KG1 (cell line): Measurements from ENCODE around the gene CLK2.
"Not testable (repeated sequence)": the region's sequence is repeated elsewhere in the genome, so short reads cannot be mapped to it uniquely, and the experiment has no call there.

Experiments used
- DNase-seq: peaks from one replicate; lab custom pipeline; 2025; lab: John Stamatoyannopoulos, UW

Gene CLK2

DNA sequence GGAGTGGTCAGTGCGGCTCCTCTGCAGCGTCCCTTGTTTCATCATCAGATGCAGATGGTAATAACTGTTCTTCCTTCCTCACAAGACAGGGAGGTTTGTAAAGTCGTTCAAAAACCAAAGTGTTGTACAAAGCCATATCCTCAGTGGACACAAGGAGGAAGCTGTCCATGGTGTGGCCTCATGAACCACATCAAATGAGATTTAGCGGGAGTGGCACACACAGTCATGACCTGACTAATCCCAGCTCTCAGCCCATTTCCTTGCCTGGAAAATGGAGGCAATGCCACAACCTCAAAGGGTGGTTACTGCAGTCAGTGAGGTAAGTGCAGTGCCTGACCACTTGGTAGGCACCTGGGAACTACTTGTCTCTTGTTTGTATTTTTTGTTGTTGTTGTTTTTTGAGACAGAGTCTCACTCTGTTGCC lies 31.5 kb downstream of the CLK2 start:
- DNase-seq, result no peak

DNA sequence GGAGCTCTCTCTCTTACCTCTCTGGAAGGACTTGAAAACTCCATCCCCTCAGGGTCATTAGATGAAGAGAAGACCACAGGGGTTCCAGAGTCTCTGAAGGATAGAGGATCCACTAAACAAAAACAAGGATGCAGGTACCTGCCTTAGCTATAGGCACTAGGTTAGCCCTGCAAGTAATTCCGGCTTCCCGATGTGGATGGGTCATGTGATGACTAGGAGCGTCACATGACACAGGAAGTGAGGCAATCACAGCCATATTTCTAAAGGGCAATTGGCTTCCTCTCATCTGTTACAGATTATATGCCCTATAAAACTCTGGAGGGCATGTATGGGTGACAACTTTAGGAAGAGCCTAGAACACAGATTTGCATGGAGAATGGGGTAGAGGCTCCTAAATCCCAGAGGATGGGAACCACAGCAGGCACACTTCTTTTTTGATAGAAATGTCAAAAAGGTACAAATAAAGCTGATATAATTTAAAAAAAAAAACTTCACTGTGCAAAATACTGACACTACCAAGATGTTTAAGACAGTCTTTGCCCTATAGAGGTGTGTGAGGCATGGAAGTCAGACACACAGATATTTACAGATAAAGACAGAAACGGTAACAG lies 32.1 kb downstream of the CLK2 start:
- peak; percentile 77 for DNase-seq

DNA sequence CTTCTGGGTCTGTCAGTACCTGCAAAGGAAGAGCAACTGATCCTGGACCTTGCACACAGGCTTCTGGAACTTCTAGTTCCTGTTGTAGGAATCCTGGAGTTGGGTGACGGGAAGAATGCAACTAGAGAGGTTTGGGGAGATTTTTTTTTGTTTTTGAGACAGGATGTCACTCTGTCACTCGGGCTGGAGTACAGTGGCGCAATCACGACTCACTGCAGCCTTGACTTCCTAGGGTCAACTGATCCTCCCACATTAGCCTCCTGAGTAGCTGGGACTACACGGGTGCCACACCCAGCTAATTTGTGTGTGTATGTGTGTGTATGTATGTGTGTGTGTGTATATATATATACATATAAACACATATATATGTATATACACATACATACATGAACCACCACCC lies 36.9 kb downstream of the CLK2 start:
- DNase-seq, result no peak

DNA sequence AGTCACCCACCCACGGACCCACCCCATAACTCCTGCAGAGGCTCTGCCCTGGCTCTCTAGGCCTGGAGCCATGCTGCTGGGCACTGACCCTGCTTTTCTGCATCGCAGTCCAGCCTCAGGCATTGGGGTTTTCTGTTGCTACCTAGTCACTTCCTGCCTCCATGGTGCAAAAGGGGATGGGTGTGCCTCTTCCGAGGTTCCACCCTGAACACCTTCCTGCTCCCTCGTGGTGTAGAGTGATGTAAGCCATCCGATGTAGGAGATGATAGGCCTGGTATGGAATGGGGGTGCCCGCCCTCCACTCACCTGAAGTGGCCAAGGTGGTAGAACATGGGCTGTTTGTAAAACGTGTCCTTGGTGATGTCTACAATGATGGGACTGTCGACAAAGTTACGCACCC lies 37.9 kb downstream of the CLK2 start:
- not testable (repeated sequence) for DNase-seq

DNA sequence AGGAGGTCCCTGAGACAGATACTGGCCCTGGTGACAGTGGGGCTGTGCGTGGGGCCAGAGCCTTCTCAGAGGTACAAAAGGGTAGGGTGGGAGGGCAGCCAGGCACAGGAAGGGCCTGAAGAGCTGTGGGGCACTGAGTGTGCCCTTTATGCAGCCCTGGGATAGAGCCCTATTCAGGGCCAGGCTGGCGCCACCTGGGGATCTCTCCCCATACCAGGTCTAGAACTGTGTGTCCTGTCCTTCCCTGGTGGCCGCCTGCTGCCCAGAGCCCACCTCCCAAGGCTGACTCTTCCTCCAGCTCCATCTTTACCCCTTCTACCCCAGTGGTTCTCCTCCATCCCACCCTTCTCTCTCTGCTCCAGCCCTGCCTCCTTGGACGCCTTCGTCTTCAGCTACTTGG lies 39.8 kb downstream of the CLK2 start:
- not testable (repeated sequence) for DNase-seq

DNA sequence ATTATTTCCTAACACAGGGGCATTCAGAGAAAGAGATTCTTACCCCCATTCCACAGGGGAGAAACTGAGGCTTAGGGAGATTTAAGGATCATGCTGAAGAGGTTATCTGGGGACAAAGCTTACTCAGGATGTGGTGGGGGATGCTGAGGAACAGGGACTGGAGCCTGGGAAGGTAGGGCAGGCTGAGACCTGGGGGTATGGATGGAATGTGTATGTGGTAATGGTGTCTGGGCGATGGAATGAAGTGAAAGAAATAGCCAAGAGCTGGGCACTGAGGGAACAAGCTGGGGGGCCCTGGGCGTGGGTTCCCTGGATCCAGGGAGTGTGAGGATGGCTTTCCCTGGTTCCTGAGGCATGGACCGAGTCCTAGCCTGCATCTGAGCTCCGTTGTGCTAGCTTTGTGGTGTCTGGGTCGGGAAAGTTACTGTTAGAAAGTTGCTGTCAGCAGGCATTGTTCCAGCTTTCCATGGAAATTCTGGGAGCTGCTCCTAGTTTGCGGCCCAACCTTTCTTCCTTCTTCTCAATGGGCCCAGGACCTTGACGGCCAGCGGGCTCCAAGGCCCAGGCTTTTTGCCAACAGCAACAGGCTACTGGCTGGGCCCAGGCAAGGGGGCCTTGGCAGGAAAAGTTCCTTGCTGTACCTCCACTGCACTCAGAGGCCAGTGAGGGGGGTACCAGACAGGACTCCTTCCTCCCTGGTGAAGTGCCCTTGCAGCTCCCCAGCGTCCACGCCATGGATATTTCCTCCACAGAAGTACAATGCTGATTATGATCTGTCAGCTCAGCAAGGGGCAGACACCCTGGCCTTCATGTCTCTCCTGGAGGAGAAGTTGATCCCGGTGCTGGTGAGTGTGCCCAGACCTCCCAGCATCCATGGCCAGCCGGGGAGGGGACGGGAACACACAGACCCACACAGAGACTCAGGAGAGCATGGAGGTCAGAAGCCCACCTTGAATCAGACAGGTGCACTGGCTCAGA lies 41.0 kb downstream of the CLK2 start:
- DNase-seq, result not testable (repeated sequence)

DNA sequence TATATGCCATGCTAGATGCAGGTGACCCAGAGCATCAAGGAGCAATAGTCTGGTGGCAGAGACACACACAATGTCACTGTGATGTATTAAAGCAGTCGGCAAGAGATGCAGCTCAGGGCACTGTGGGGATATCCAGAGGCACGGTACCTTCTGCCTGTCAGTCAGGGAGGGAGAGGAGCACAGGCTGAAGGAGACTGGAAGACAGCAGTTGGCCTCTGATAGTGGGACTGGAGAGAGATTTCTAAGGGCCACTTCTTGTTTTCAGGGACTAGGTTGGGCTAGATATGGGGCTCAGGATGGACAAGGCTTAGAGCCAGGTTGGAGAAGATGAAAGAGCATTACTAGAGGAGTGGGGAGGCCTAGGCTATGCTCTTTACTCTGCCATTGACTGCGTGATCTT lies 42.0 kb downstream of the CLK2 start:
- not testable (repeated sequence) for DNase-seq

DNA sequence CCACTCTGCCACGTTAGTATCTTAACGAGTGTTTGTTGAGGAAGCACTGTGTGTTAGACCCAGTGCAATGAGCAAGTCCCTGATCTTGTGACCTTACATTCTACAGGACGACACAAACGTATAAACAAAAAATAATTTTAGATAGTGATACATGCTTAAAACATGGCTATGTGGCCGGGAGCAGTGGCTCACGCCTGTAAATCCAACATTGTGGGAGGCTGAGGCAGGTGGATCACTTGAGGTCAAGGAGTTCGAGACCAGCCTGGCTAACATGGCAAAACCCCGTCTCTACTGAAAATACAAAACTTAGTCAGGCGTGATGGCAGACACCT lies 45.2 kb downstream of the CLK2 start:
- no peak for DNase-seq

DNA sequence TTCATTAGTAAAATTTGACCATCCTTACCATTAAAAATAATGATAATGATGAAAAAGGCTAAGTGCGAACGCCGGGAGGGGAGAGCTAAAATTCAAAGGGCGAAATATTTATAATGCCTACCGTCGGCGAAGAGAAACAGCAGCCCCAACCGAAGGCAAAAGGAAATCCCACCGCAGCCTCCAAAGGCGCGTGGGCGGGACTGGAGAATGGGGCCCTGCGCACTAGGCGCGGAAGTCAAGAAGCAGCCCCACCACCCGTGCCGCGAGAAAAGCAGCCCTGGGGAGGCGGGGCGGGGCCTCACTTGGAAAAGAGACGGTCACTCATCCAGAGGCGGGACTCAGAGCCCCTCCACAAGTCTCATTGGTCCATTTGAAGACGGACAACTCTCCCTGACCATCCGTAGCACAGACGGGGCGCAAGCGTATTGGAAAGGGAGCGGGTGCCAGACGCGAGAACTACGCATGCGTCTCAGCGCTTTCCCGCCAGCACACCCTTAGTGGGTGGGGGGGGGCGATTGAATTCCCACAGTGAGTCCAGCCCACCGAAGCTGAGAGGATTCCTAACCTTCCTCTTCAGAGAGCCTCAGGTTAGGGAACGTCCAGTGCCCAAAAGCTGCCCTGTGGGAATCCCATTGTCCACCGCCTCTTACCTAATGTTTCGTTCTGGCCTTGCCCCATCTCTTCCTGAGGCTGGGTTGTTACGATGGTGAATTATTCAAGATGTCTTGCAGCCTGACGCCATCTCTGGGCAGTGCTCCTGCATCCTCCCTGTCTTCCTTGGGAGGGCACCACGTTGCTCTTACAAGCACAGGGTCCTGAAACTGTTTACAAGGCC lies 45.8 kb downstream of the CLK2 start:
- peak; percentile 97 for DNase-seq

DNA sequence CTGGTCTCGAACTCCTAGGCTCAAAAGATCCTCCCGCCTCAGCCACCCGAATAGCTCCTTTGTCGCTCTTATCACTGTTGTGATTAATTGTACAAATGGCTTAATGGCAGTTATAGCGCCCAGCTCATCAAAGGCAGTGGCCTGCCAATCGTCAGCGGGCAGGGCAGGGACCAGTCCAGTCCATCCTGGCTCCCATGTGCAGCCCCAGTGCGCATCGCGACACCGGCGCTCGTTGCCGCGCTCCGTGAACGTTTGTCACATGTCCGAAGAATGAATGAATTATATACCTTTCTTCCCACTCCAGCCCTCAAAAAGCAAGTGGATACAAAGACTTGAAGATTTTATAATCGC lies 46.4 kb downstream of the CLK2 start:
- DNase-seq, result no peak

DNA sequence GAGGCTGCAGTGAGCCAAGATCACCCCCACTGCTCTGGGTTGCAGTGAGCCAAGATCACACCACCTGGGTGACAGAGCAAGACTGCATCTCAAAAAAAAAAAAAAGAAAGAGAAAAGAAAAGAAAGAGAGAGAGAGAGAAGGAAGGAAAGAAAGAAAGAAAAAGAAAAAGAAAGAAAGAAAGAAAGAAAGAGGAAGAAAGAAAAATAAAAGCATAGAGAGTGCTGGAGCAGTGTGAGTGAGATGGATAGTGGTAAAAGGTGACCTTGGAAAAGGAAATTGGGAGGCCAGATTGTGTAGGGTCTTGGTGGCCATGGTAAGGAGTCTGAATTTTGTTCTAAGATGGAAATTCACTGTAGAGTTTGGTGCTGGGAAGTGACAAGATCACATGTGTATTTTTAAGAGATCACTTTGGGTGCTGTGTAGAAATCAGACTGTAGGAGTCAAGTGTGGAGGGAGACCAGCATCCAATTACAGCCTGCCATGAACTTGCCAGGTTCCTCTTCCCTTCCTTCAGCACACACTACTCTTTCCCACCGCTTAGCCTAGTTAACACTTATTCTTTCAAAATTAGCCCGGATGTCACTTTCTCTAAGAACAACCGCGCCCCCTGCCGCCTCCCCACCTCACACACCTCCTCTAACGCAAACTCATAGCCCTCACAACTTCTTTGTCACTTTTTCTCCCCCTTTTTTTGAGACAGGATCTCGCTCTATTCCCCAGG lies 47.0 kb downstream of the CLK2 start:
- DNase-seq, result peak; percentile 67

DNA sequence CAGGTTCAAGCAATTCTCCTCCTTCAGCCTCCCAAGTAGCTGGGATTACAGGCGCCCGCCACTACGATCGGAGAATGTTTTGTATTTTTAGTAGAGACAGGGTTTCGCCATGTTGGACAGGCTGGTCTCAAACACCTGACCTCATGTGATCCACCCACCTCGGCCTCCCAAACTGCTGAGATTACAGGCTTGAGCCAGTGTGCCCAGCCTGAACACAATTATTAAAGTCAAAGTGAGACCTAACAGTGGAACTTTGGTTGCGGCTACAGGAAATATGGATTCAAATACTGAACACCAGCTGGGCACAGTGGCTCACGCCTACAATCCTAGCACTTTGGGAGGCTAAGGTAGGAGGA lies 47.9 kb downstream of the CLK2 start:
- DNase-seq, result not testable (repeated sequence)

DNA sequence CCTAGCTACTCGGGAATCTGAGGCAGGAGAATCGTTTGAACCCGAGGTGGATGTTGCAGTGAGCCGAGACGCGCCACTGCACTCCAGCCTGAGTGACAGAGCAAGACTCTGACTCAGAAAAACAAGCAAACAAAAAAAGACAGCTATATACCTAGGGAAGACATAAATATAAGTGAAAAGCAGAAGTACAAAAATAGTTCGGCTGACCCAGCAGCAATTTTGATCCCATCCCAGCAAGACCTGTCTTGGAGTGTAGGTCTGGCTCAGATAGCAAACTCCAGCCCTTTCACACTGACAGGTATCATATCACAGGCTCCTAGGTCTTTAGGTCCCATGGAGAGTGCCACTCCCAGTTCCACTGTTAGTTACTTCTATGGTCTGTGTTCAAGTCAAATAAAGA lies 50.3 kb downstream of the CLK2 start:
- DNase-seq, result no peak

DNA sequence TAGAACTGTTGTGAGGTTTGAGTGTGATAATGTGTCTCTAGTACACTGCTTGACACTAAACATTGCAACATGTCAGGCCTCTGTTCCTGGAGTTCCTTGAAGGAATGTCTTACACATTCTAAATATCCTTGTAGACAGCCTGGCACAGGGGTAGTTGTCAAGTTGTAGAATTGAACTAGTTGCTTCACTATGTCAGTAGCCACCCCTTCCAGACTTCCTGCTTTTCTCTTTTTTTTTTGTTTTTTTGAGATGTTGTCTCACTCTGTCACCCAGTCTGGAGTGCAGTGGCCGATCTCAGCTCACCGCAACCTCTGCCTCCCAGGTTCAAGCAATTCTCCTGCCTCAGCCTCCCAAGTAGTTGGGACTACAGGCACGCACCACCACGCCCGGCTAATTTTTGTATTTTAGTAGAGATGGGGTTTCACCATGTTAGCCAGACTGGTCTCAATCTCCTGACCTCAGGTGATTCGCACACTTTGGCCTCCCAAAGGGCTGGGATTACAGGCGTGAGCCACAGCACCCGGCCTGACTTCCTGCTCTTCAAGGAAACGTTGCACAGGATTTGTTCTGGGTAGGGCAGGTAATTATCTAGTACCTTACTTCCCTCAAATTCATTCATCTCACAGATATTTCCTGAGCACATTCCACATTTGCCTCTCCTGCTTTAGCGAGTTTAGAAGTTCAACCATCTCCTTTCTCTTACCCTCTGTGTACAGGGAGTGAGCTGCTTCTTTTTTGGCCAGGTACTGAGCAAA lies 52.9 kb downstream of the CLK2 start:
- not testable (repeated sequence) for DNase-seq

DNA sequence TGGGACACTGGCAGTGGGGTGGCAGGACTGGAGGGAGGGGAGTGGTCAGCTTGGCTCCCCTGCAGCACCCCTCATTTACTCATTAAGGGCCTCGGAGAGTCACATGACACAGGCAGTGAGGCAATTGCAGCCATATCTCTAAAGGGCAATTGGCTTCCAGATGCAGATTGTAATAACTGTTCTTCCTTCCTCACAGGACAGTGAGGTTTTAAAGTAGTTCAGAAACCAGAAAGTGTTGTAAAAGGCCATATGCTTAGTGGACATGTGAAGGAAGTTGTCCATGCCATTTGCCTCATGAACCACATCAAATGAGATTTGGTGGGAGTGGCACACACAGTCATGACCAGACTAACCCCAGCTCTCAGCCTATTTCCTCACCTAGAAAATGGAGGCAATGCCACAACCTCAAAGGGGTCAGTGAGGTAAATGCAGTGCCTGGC lies 53.7 kb downstream of the CLK2 start:
- DNase-seq, result no peak

DNA sequence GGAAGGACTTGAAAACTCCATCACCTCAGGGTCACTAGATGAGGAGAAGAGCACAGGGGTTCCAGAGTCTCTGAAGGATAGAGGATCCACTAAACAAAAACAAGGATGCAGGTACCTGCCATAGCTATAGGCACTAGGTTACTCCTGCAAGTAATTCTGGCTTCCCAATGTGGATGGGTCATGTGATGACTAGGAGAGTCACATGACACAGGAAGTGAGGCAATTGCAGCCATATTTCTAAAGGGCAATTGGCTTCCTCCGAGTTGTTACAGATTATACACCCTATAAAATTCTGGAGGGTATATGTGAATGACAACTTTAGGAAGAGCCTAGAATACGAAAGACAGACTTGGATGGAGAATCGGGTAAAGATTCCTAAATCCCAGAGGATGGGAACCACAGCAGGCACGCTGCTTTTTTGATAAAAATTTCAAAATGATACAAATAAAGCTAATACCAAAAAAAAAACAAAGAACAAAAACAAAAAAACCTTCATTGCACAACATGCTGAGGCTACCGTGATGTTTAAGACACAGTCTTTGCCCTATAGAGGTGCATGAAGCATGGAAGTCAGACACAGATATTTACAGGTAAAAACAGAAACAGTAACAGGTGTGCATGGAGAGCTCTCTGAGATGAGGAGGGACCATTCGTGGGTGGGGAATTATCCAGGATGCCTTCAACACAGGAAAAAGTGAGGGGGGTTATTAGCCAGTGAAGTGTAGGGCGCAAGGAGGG lies 54.3 kb downstream of the CLK2 start:
- DNase-seq, result no peak

DNA sequence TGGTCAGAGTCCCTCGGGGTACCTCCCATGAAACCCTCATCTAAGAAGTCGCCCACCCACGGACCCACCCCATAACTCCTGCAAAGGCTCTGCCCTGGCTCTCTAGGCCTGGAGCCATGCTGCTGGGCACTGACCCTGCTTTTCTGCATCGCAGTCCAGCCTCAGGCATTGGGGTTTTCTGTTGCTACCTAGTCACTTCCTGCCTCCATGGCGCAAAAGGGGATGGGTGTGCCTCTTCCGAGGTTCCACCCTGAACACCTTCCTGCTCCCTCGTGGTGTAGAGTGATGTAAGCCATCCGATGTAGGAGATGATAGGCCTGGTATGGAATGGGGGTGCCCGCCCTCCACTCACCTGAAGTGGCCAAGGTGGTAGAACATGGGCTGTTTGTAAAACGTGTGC lies 58.6 kb downstream of the CLK2 start:
- DNase-seq, result not testable (repeated sequence)
